ENCODE measurements around the gene CDC26.

DNA sequence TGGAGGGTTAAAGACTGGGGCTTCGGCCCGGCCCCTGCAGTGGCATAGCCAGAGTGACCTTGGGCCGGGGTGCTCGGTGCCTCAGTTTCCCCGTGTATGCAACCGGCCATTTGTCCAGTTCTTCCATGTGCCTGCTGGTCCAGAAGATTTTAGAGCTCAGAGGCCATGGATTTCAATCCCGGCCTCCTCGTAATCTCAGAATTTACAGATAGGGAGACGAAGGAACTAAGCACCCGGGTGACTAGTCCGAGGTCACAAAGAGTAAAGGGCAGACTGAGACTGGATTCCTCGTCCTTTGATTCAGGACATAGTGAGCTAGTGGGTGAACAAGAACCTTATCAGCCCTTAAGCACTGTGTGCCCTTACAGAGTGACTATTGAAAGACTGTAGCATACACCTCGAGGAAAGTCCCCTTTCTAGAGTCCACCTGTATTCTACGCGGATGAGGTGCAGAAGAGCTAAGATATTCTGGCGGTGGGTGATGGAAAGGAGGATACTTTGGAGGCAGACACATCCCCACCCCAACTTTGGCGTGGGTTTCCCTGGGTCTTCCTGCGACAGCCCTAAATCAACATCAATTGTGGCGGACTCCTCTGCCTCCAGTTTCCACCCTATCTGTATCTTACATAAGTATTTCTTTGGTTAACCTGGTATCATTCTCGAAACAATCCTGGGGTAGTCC is 53.4 kb downstream of the CDC26 start:
- TF ChIP-seq EP300 (IDR thresholded peaks at IDR 0.05; ENCODE audit: borderline replicate concordance) (no peak), MAX (IDR thresholded peaks at IDR 0.05) (no peak), CREB1 (IDR thresholded peaks at IDR 0.05; ENCODE audit: low read depth) (no peak), CEBPB (IDR thresholded peaks at IDR 0.05) (no peak), YY1 (IDR thresholded peaks at IDR 0.05; ENCODE audit: low read depth) (no peak), RAD21 (IDR thresholded peaks at IDR 0.05; ENCODE audit: low read depth) (no peak), ZBTB7A (IDR thresholded peaks at IDR 0.05; ENCODE audit: low read depth) (no peak), TCF12 (IDR thresholded peaks at IDR 0.05; ENCODE audit: low read depth) (no peak)

All from Ishikawa (cell line).